ENCODE results near the gene ANOS1.

- TF ChIP-seq POLR2A (IDR thresholded peaks at IDR 0.05; ENCODE audit: low read length): no peak
- no peak for TF ChIP-seq GATA1 (IDR thresholded peaks at IDR 0.05; ENCODE audit: low read depth, low read length)
Observed at GRCh38 chrX:8647176-8647575, 84.8 kb downstream of the ANOS1 start.
